Cerebellar nuclear complex (tissue), 1 donor: ENCODE measurements around the gene GCH1.

Experiments used
- DNase-seq, 2 experiments: peaks; one replicate each; lab custom pipeline; 2025; lab: John Stamatoyannopoulos, UW

GCH1 gene

DNA sequence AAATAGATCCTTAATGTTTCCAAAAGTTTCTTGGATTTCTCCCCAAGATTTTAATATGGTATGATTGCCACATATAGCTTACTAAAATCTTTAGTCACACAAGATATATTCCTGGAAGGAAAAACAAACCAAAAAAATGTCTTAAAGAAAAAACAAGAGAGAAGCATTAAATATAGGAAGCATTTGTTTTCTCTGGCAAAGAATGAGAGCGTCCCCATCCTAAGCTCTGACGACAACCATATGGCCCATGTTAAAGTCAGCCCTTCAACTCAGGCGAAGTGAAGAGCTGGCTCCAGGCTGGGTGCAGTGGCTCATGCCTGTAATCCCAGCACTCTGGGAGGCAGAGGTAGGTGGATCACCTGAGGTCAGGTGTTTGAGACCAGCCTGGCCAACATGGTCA lies 35.6 kb downstream of the GCH1 start:
- no peak for DNase-seq

DNA sequence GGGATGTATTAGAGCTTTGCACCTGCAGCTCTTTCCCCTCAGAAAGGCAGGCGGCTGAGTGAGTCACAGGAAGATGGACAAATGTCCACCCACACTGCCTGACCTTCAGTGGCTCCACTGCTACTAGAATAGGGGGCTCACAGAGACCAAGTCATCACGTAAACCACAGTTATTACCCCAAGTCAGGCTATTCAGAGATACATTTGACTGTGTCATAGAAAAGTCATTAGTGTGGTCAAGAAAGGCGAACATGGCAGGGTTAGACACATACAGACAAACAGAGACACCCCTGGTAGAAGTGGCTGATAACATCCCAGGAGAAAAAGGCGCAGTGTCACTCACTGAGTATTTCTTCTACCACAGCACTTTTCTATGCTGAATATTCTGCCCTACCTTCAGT lies 36.0 kb downstream of the GCH1 start:
- no peak for DNase-seq

DNA sequence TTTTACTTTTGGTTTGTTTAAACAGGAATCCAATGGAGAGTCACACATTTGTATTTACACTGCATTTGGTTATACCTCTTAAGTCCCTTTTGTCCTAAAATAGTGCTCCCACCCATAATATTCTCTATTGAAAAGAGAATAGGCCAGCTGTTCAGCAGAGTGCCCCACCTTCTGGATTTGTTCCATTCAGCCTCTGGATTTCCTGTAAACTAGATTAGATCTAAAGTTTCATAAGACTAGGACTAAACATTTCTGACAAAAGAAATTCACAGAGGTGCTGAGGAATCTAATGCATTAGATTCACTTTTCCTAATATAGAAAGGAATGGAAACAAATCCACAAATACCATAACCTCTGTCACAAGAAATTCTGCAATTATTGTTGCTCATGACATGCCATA lies 38.1 kb downstream of the GCH1 start:
- no peak for DNase-seq

DNA sequence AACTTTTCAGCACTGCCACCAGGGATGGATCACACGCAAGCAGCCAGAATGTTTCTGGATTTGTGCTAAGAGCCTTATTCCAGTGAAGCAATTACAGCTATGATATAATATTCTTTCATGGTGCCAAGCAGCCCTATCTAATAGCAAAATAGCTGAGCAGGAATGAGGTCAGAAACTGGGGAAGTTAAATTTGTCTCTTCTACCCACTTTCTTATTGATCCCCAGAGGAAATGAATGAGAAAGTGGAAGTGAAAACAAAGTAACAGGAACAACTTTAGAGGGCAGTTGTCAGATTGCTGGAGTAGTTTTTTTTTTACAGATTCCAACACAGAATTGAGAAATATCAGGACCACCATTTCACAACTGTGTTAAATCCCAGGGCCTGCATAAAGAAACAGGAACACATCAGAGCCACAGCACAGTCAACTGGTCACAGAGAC lies 44.8 kb downstream of the GCH1 start:
- no peak for DNase-seq

DNA sequence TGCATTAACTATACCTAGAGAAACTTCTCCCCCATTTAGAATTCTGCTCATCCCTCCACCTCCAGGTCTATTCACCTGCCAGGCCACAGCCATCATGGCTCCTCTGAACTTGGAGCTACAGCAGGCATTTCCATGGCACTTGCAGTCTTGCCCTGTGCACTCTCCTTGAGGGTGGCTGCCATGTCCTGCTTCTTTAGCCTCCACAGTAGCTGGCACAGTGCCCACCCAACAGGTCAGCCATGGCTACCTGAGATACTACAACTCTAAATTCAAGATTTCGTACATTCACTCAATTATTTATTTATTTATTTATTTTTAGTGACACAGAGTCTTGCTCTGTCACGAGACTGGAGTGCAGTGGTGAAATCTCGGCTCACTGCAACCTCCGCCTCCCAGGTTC lies 46.5 kb downstream of the GCH1 start:
- DNase-seq: no peak

DNA sequence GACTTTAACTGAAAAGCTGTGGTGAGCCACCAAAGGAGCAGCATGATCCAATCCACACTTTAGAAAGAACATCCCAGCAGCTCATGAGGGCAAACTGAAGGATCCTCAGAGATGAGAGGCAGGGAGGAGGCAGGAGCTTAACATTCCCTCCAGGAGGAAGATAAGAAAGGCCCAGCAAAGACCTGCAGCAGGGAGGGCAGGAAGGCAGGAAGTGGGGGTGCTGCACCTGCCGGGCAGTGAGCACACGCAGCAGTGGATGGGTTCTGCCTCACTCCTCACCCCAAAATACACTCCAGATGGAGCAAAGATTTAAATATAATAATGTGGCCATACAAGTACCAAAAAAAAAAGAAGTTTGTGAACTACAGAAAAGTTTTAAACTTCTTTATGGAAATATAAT lies 48.4 kb downstream of the GCH1 start:
- DNase-seq: no peak

DNA sequence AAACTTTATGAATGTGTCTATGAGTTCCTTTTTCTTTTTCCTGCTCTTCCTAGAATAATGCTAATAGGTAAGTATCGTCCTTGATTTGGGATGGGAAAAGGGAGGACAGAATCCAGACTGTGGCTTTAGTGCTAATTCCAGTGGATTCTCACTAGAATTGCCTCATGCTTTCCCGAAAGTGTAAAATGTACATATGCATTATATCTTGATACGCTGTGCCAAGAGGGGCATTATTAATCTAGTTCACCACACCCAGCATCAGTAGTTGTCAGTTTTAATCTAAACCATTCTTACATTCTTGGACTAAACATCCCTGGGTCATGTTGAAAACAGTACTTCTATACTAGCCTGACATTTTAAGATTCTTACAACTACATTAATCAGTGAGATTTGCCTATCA lies 49.3 kb downstream of the GCH1 start:
- DNase-seq: no peak

DNA sequence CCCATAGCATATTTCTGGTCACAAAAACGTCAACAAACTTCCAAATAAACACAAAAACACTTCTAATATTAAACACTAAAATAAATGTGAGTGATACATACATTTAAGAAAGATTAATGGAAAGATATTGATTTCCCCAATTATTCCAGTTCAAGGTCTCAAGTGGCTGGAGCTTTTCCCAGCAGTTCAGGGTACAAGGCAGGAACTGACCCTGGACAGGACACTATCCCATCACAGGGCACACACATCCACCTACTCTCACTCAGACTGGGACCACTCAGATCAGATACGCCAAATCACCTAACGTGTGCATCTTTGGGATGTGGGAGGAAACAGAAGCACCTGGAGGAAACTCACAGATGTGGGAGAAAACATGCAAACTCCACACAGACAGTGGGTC lies 50.4 kb downstream of the GCH1 start:
- DNase-seq: no peak

DNA sequence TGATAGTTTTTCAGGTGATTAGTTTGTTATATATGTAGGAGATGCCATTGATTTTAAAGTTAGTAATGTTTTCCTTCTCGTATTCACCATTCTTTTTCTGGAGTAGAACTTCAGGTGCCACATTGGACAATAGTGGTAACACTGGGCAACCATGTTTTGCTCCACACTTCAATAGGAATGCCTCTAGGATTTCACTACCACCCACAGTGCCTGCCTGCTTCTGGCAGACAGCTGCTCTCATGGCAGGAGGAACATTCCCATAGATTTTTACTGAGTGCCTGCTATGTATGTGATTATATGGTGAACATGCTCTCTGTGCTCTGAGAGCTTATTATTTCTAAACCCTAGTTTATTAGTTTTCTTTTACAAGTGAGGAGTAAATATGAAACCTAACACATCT lies 53.7 kb downstream of the GCH1 start:
- DNase-seq: no peak

DNA sequence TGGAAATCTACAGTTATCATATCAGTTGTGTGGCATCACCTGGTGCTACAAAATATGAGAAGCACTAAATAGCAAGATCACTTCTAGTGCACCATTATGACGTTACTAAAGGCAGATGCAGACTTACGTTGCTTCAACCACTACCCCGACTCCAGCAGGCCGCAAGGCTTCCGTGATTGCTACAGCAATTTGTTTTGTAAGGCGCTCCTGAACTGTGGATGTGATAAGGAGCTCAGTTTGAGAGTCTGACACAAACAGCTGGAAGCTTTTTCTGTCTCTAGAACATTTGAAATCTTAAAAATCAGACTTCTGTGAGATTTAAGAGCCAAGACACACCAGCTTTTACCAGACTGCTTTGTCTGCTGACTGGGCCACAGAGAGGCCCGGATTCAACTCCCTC lies 57.0 kb downstream of the GCH1 start:
- DNase-seq: no peak

DNA sequence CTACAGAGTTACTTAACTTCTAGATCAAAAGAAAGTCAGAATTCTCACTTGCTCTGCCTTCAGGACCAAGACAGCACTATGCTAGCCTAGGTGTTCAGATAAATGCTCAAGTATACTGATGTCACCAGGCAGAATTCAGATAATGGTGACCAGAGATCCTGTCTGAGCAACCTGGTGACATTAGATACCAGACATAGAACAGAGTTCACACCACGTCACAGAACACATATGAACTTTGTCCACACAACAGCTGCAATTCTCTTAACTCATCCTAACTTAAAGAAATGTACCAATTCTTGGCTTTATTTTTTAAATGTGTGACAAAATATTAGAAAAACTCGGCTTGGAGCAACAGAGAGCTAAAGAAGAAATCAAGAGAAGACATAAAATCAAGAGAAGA lies 58.1 kb downstream of the GCH1 start:
- no peak for DNase-seq

DNA sequence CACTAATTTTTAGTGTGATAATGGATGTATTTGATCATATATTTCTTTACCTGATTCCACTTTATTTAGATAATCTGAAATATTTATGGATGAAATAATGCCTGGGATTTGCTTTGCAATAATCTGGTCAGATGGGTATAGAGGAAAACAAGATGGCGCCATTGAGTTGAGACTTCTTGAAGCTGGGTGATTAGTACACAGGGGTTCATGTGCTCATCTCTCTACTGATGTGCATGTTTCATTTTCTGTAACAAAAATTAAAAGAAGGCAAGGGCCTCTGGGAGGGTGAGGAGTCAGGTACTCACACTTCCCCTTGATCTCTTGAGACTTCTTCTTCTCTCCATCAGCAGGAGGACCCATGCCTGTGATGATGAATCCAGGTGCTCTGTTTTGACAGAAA lies 61.8 kb downstream of the GCH1 start:
- no peak for DNase-seq

DNA sequence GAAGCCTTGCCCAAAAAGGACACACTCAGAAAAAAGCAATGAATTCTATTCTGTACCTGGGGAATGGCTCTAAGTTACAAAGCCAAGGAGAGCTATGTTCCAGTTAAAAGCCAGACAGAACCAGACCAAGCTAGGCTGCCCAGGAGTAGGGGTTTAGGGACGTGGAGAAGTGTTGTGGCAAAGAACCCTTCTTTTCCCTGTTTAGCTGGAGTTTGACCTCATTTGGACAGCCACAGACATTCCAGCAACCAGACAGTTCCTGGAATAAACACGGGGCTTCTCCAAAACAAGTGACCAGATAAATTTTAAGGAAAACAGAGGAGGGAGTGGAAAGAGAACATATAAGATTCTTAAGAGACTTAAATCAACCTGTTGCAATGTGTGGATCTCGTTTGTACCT lies 62.3 kb downstream of the GCH1 start:
- no peak for DNase-seq

DNA sequence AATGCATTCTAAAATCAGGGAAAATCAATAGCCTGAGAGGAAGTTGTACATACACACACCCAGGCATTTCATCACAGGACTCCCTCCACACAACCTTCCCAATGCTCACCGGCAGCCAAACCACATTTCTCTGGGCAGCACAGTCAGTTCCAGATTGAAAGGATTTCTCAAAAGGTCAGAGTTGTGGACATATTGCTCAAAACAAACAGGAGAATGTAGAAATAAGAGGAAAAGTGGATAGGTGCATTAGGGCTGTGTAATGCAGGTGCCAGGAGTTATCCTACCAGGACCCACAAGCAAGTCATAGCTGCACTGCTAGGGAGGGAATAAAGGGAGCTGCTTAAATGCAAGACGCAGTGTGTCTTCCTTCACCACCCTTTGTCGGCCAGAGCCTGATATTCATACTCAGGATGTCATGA lies 62.9 kb downstream of the GCH1 start:
- DNase-seq: no peak

DNA sequence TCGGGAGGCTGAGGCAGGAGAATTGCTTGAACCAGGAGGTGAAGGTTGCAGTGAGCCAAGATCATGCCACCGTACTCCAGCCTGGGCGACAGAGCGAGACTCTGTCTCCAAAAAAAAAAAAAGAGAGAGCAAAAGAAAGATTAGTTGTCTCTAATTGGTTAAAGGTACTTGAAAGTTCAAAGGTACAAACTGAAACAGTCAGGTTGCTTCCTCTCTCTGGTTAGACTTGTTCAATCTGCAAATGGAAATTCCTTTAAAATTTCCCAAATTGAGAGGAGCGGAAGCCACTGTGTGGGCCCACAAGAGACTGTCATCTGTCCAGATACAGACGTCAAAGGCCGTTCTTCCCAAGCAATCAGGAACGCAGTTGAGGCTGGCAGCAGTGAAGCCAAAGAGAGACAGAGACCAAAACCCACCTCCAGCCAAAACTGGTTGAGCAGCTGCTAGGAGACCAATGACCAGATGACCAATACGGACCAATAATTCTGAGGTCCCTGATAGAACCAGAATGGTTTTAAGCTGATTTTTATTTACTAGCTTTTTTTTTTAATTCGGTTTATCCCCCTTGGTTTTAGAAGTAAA lies 63.6 kb downstream of the GCH1 start:
- no peak for DNase-seq

DNA sequence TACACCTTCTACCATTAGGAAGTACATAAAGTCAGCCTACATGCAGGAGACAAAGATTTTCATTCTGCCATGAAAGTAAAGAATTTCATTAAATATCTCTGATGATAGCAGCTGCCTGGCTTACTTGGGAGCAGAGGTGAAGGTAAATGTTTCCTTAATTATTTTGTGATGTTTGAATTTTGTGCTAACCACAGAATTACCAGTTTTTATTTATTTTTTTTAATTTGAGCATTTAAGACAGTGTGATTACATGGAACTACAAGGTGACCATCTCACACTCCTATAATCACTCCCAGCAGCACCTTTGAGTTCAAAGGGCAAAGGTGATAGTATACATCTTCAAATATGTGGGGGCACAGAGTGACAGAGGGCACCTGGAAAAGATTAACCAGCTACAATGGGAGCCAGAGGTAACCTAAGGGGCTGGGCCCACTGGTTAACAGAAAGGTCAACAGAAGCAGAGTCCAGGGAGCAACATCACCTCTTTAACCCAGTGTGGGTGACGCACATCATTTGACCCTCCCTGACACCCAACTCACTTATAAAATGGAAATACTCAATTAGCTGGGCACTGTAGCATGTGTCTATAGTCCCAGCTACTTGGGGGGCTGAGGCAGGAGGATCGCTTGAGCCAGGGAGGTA lies 65.0 kb downstream of the GCH1 start:
- no peak for DNase-seq

DNA sequence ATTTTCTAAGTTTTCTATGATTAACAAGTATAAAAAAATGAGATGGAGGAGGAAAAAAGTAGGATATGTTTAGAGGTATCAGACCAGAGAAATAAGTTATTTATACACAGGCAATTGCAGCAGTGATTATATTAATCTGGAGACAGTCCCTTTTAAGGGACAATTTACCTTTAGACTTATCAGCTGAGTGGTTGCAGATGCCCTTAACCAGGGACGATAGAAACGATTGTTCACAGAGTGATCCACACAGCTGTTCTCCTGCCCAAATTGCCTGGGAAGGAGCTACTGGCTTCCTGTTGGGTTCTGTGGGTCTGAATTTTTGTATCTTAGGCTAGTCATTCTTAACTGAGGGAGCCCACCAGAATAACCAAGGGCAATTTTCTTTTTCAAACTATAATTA lies 66.4 kb downstream of the GCH1 start:
- no peak for DNase-seq

DNA sequence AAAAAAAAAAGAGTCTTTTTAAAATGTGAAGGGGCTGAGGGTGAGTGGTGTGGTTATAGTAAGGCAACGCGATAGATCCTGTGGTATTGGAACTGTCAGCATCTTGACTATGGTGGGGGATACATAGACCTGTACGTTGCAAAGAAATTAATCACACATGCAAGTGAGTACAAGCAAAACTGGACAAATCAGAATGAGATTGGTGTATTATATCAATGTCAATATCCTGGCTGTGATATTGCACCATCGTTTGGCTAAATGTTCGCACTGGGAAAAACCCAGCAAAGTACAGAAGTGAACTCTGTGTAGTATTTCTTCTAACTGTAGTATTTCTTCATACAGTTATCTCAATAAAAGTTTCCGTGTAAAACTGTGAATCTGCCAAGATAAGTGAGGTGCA lies 67.9 kb downstream of the GCH1 start:
- no peak for DNase-seq

DNA sequence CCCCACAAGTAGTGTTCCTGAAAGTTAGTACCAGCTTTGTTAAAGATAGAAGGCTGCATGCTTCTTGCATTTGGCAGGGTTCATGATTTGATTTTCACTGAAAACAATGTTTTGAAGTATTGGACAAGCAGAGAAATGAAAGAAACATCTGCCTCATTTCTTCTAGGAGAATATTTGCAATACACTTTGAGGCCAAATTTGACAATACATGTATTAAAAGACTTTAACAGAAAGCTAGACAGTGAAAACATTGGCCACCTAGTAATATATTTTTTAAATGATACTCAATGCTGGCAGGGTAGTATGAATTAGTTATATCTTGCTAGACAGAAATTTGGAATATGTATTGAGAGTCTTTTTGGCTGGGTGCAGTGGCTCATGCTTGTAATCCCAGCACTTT lies 68.5 kb downstream of the GCH1 start:
- no peak for DNase-seq

DNA sequence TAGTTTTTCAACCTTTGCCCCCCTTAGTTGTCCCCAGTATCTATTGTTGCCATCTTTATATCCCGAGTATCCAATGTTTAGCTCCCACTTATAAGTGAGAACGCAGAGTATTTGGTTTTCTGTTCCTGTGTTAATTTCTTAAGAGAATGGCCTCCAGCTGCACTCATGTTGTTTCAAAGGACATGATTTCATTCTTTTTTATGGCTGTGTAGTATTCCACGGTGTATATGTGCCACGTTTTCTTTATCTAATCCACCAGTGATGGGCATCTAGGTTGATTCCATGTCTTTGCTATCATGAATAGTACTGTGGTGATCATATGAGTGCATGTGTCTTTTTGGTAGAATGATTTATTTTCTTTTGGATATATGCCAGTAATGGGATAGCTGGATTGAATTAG lies 72.0 kb downstream of the GCH1 start:
- DNase-seq: no peak

DNA sequence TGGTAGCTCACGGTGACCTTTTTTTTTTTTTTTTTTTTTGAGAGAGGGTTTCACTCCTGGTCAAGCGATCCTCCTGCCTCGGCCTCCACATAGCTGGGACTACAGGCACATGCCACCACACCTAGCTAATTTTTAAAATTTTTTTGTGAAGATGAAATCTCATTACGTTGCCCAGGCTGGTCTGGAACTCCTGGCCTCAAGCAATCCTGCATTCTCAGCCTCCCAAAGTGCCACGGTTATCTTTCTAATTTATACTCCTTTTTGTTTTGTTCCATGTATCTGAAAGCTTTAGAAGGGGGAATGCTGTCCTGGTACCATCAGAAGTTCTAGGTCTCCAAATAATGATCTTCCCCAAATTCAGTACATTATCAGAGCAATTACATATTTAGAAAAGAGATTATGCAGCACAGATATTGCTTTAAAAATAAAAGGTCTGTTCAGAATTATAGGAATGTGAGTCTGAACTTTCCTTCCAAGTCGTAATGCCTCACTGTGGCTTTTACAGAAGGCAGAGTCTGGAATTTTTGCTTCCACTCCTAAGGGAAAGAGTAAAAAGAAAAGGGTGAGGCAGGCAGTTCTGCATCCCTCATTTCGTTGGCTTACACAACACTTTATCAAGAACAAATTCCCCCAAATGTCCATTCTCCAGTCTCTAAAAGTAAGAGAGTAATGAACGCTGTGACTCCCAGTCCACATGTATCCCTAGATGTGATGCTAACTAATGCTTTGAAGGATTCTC lies 73.0 kb downstream of the GCH1 start:
- DNase-seq: no peak

DNA sequence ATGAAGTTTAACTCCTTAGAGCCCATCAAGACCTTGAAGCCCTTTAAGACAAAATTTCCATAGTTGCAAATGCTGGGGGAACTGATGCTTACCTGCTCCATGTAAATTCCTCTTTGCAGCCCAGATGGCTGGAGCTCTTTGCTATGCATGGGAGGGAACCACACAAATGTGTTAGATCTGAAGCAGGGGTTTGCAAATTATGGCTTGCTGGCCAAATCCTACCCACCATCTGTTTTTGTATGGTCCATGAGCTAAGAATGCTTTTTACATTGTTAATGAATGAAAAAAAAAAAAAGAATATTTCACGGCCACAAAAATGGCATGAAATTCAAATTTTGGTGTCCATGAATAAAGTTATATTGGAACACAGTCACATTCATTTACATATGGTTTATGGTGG lies 74.6 kb downstream of the GCH1 start:
- DNase-seq: no peak

DNA sequence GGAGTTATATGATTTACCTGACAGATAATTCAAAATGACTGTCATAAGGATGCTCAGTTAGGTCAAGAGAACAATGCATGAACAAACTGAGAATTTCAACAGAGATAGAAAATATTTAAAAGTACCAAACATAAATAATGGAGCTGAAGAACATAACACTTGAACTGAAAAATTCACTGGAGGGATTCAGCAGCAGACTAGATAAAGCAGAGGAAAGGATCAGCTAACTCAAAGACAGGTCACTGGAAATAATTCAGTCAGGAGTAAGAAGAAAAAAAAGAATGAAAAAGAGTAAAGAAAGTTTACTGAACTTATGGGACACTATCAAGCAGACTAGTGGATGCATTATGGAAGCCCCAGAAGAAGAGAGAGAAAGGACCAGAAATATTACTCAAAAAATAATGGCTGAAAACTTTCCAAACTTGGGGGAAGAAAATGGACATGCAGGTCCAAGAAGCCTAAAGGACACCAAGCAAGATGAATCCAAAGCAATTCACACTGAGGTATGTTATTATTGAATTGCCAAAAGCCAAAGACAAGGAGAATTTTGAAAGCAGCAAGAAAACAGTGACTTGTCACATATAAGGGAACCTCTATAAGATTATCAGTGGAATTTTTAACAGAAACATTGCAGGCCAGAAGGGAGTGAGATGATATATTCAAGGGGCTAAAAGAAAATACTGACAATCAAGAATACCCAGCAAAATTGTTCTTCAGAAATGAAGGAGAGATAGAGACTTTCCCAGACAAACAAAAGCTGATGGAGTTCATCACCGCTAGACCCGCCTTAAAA lies 78.7 kb downstream of the GCH1 start:
- no peak for DNase-seq
